Parietal lobe (tissue), 1 donor: Measurements from ENCODE around the gene CEACAM5. TPM values are rescaled to one million over a fixed set of nuclear protein-coding genes. Genes with fewer than 3 reads are reported as not detected.

Experiments used
- total RNA-seq: library from RNA; depleted of rRNA; stranded (reverse); fragments of >200 nt; gene quantifications from one replicate; pipeline ENCODE4 v1.2.3, GENCODE V29; 2014

CEACAM5 gene
- total RNA-seq: not detected

DNA sequence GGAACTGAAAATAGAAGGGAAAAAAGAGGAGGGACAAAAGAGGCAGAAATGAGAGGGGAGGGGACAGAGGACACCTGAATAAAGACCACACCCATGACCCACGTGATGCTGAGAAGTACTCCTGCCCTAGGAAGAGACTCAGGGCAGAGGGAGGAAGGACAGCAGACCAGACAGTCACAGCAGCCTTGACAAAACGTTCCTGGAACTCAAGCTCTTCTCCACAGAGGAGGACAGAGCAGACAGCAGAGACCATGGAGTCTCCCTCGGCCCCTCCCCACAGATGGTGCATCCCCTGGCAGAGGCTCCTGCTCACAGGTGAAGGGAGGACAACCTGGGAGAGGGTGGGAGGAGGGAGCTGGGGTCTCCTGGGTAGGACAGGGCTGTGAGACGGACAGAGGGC, at the start of gene CEACAM5:
Gene CEACAM5, plus strand, starts transcription at position 146 of the 400 bp plus-strand sequence. Its CDS starts 106 bp downstream, at position 252.

GRCh38 chr19:41688098-41688497, 20.3 kb upstream of the CEACAM5 start, which contains the start of gene CEACAM7:
Gene CEACAM7 (minus strand): TSS chr19:41688270. CDS start chr19:41688165, 105 bp downstream.

GRCh38 chr19:41755328-41755913, 47.0 kb downstream of the CEACAM5 start, which contains the start of gene CEACAM6:
Gene CEACAM6 (plus strand): TSS chr19:41755530. CDS start chr19:41755639, 109 bp downstream.

Other genes with a start within 250 kb of the CEACAM5 start
- 1.3 TPM for gene CEACAM21, start 132.5 kb upstream of the CEACAM5 start, total RNA-seq
- not detected for gene CEACAM4, start 81.6 kb upstream of the CEACAM5 start, total RNA-seq
- gene CEACAM7, start 20.4 kb upstream of the CEACAM5 start, total RNA-seq: not detected
- not detected for gene CEACAM6, start 46.9 kb downstream of the CEACAM5 start, total RNA-seq
- not detected for gene CEACAM3, start 88.0 kb downstream of the CEACAM5 start, total RNA-seq
- not detected for gene LYPD4, start 136.1 kb downstream of the CEACAM5 start, total RNA-seq
- gene DMRTC2, start 136.4 kb downstream of the CEACAM5 start, total RNA-seq: not detected
- gene RPS19, start 151.6 kb downstream of the CEACAM5 start, total RNA-seq: 374 TPM
- gene CD79A, start 168.7 kb downstream of the CEACAM5 start, total RNA-seq: not detected
- 24.4 TPM for gene ARHGEF1, start 174.6 kb downstream of the CEACAM5 start, total RNA-seq
- not detected for gene ERFL, start 219.8 kb downstream of the CEACAM5 start, total RNA-seq